Activated B cell treated with CpG ODN at 0.5 μM for 24 hours (primary cell): Measurements from ENCODE around the gene OR52K1. TPM values are rescaled to one million over a fixed set of nuclear protein-coding genes. Genes with fewer than 3 reads are reported as not detected.

Experiments used
- ATAC-seq: fragments of 200-7000 bp; cut with Tn5 transposase; one replicate; pipeline ENCODE4 v1.10.0; 2021; ENCODE audit warnings: low read depth, mild to moderate bottlenecking, moderate library complexity
- CTCF ChIA-PET: fragments of 350-600 bp; sonication (Branson Sonifier 250); formaldehyde crosslinking; loops from one replicate; lab custom pipeline; 2021; ENCODE audit warnings: antibody characterized with exemption; lab: Charles Lee
- POLR2A ChIA-PET: fragments of 350-600 bp; sonication (Branson Sonifier 250); formaldehyde crosslinking; loops from one replicate; lab custom pipeline; 2021; ENCODE audit warnings: antibody characterized with exemption; lab: Charles Lee
- DNase-seq: peaks from one replicate; pipeline ENCODE4 v3.0.0; 2022
- H3K27ac Mint-ChIP-seq: one replicate; pipeline ENCODE4 v1.8.0; 2020; ENCODE audit warnings: mixed read lengths
- H3K27me3 Mint-ChIP-seq: one replicate; pipeline ENCODE4 v1.8.0; 2021; ENCODE audit warnings: mixed read lengths
- H3K36me3 Mint-ChIP-seq: one replicate; pipeline ENCODE4 v1.8.0; 2021; ENCODE audit warnings: low read depth, mixed read lengths
- H3K4me1 Mint-ChIP-seq: one replicate; pipeline ENCODE4 v1.8.0; 2021; ENCODE audit warnings: mixed read lengths
- H3K4me3 Mint-ChIP-seq: one replicate; pipeline ENCODE4 v1.8.0; 2020; ENCODE audit warnings: mild to moderate bottlenecking, mixed read lengths
- H3K9me3 Mint-ChIP-seq: one replicate; pipeline ENCODE4 v1.8.0; 2020; ENCODE audit warnings: mixed read lengths
- CTCF ChIP-seq: fragments of 200-600 bp; IDR thresholded peaks from one replicate; pipeline ENCODE4 v1.8.0; 2022; ENCODE audit warnings: antibody characterized with exemption, mild to moderate bottlenecking
- intact Hi-C: fragments of 100-400 bp; cut with micrococcal nuclease; formaldehyde crosslinking; loops from one replicate; pipeline ENCODE4 v1.15.1; 2024
- total RNA-seq: library from RNA; stranded (reverse); gene quantifications from 2 replicates; pipeline ENCODE4 v1.2.3, GENCODE V29; 2022

The OR52K1 gene
- total RNA-seq, 1 donor from 2014 or later = not detected

GRCh38 chr11:4448995-4449394 lies 33.5 kb upstream of the OR52K1 start, which contains the start of gene OR52K2:
Gene OR52K2 (plus strand): TSS chr11:4449295. CDS start chr11:4449340, 45 bp downstream.
- CTCF ChIA-PET = no interaction called here
- no peak within 1 kb of the TSS for H3K4me3 Mint-ChIP-seq
- no peak within 1 kb of the TSS for H3K27ac Mint-ChIP-seq
- no peaks in the 10 kb centered on the region for H3K27me3 Mint-ChIP-seq
- ATAC-seq (no peak), DNase-seq (no peak)
- POLR2A ChIA-PET = no interaction called here
- intact Hi-C loops = no loop called here
- H3K9me3 Mint-ChIP-seq = peaks cover under 1% of the 10 kb centered on the region
- TF ChIP-seq CTCF = no peak
- H3K4me1 Mint-ChIP-seq = peaks cover under 1% of the 10 kb centered on the region
- H3K36me3 Mint-ChIP-seq = no peaks in the 10 kb centered on the region

GRCh38 chr11:4453118-4453517 lies 29.3 kb upstream of the OR52K1 start:
- CTCF ChIA-PET = no interaction called here
- Mint-ChIP-seq H3K4me1 (peaks cover 13% of the 10 kb centered on the region), H3K36me3 (no peaks in the 10 kb centered on the region), H3K27me3 (no peaks in the 10 kb centered on the region), H3K9me3 (peaks cover 9% of the 10 kb centered on the region), H3K4me3 (no peak overlapping the region), H3K27ac (no peak overlapping the region)
- intact Hi-C loops = no loop called here
- DNase-seq (no peak), ATAC-seq (no peak)
- TF ChIP-seq CTCF = no peak
- POLR2A ChIA-PET = no interaction called here

DNA sequence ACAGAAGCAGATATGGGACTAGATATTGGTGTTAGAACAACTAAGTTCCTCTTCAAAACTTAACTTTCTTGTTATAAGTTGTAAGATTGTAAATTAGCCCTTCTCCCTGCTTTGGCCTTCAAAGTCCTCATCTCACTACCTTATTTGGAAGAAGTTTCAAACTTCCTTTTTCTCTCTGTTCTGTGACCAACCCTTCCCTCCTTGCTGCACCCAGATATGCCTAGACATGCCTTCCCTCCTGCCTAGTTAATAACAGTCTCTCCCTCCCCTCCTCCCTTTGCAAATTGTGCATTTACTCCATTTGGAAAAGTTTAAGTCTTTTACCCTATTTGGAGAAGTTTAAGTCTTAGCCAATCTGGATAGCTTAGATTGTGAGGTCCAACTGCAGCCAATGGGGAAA lies 28.4 kb upstream of the OR52K1 start:
- Mint-ChIP-seq H3K36me3 (no peaks in the 10 kb centered on the region), H3K4me1 (peaks cover 16% of the 10 kb centered on the region), H3K27ac (no peak overlapping the region), H3K27me3 (no peaks in the 10 kb centered on the region), H3K9me3 (peaks cover 9% of the 10 kb centered on the region), H3K4me3 (no peak overlapping the region)
- POLR2A ChIA-PET = no interaction called here
- intact Hi-C loops = no loop called here
- TF ChIP-seq CTCF = no peak
- ATAC-seq (no peak), DNase-seq (no peak)
- CTCF ChIA-PET = no interaction called here

GRCh38 chr11:4455419-4455818 lies 27.0 kb upstream of the OR52K1 start:
- peaks cover 28% of the 10 kb centered on the region for H3K4me1 Mint-ChIP-seq
- H3K27ac Mint-ChIP-seq = no peak overlapping the region
- peaks cover 9% of the 10 kb centered on the region for H3K9me3 Mint-ChIP-seq
- no peak for TF ChIP-seq CTCF
- ChIA-PET CTCF (no interaction called here), POLR2A (no interaction called here)
- ATAC-seq = no peak
- no peaks in the 10 kb centered on the region for H3K36me3 Mint-ChIP-seq
- no peaks in the 10 kb centered on the region for H3K27me3 Mint-ChIP-seq
- intact Hi-C loops = no loop called here
- H3K4me3 Mint-ChIP-seq = no peak overlapping the region
- DNase-seq = no peak

DNA sequence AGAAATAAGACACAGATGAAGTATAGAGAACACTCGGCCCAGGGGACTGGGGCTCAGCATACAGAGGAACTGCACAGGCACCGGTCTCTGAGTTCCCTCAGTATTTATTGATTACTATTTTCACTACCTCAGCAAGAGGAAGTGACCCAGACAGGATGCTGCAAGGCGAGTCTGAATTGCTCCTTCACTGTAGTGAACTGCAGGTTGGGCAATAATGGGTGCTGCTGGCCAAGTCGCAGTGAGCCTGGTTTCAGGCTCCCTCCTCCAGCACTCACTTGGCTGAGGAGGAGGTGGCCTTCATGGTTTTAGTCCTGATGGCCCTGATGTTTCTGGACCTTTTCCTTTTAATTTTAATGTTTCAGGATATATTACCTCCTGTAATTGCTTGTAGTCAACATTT lies 22.9 kb upstream of the OR52K1 start:
- Mint-ChIP-seq H3K36me3 (no peaks in the 10 kb centered on the region), H3K27me3 (no peaks in the 10 kb centered on the region), H3K4me1 (peaks cover 24% of the 10 kb centered on the region), H3K27ac (no peak overlapping the region), H3K9me3 (peaks cover 10% of the 10 kb centered on the region), H3K4me3 (no peak overlapping the region)
- CTCF ChIA-PET = no interaction called here
- ATAC-seq = peak; percentile 21
- no peak for DNase-seq
- POLR2A ChIA-PET = no interaction called here
- no peak for TF ChIP-seq CTCF
- intact Hi-C loops = no loop called here
